HUES64 (cell line): ENCODE measurements around the gene DIPK1A.

Experiments
- H3K27ac ChIP-seq: 2 replicates; pipeline ENCODE4 v1.7.0; 2013; ENCODE audit warnings: low read depth, low read length, inconsistent platforms
- H3K27me3 ChIP-seq: 2 replicates; pipeline ENCODE4 v1.6.1; 2013; ENCODE audit warnings: mild to moderate bottlenecking, low read length; ENCODE audit not compliant: insufficient read depth
- H3K36me3 ChIP-seq: 2 replicates; pipeline ENCODE4 v1.6.1; 2013; ENCODE audit warnings: mild to moderate bottlenecking, low read length; ENCODE audit not compliant: insufficient read depth
- H3K4me1 ChIP-seq: 2 replicates; pipeline ENCODE4 v1.6.1; 2013; ENCODE audit warnings: mild to moderate bottlenecking, low read length, moderate library complexity; ENCODE audit not compliant: insufficient read depth
- H3K4me3 ChIP-seq: 2 replicates; pipeline ENCODE4 v1.5.1; 2013; ENCODE audit warnings: mild to moderate bottlenecking, low read length, moderate library complexity
- H3K9ac ChIP-seq: 2 replicates; pipeline ENCODE4 v1.6.1; 2013; ENCODE audit warnings: mild to moderate bottlenecking, low read depth, low read length
- H3K9me3 ChIP-seq: 2 replicates; pipeline ENCODE4 v1.6.1; 2013; ENCODE audit warnings: low read depth, low read length; ENCODE audit not compliant: insufficient read depth
- WGBS: fragments of 150-250, 120-280 bp; methylation state at CpG from one replicate; pipeline ENCODE4 v1.1.7; 2013; ENCODE audit warnings: missing lambda C conversion rate; 5-methylcytosine and 5-hydroxymethylcytosine counted together

The DIPK1A gene

DNA sequence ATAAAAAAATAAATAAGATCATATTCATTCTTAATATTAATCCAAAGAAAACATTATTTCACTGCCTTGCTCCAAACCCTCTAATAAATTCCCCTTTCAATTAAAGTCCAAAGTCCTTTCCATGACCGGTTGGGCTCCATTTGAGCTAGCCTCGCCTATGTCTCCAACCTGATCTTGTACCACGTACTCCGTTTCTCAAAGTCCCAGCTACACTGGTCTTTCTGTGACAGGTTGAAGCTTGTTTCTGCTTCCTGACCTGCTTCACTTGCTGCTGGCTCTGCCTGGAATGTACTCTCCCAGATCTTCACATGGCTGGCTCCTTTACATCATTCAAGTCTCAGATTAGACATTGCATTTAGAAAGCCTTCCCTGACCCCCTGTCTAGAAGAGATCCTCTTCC is 113.1 kb downstream of the DIPK1A start:
- H3K36me3 ChIP-seq = peaks cover 13% of the 10 kb centered on the region
- H3K27ac ChIP-seq = no peak overlapping the region
- WGBS = 86% methylated on average over 4 of the region's 4 CpGs
- H3K9ac ChIP-seq = no peak overlapping the region
- H3K4me1 ChIP-seq = no peaks in the 10 kb centered on the region
- H3K4me3 ChIP-seq = no peak overlapping the region
- H3K27me3 ChIP-seq = no peaks in the 10 kb centered on the region
- no peaks in the 10 kb centered on the region for H3K9me3 ChIP-seq

DNA sequence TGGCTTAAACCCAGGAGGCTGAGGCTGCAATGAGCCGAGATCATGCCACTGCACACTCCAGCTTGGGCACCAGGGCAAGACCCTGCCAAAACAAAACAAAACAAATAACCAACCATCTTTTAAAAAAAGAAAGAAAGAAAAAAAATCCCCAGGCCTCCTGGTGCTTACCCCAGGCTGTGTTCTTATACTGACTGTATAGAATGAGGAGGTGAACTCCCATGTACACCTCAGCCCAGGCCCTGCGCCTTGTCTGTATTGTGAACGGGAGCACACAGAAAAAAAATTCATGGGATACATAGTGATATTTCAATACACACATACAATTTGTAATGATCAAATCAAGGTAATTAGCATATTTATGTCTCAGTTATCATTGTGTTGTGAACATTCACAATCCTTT is 115.4 kb downstream of the DIPK1A start:
- H3K4me3 ChIP-seq = no peak overlapping the region
- 95% methylated on average over 1 of the region's 3 CpGs for WGBS
- H3K9me3 ChIP-seq = no peaks in the 10 kb centered on the region
- H3K27ac ChIP-seq = no peak overlapping the region
- H3K27me3 ChIP-seq = no peaks in the 10 kb centered on the region
- H3K9ac ChIP-seq = no peak overlapping the region
- no peaks in the 10 kb centered on the region for H3K4me1 ChIP-seq
- peaks cover 36% of the 10 kb centered on the region for H3K36me3 ChIP-seq

GRCh38 chr1:92844439-92844838 is 116.8 kb downstream of the DIPK1A start:
- Histone ChIP-seq H3K4me1 (no peaks in the 10 kb centered on the region), H3K27ac (no peak overlapping the region), H3K4me3 (no peak overlapping the region), H3K9me3 (no peaks in the 10 kb centered on the region), H3K9ac (no peak overlapping the region), H3K36me3 (peaks cover 51% of the 10 kb centered on the region), H3K27me3 (no peaks in the 10 kb centered on the region)
- 100% methylated on average over 2 of the region's 3 CpGs for WGBS

GRCh38 chr1:92843429-92844352 is 117.6 kb downstream of the DIPK1A start:
- H3K9me3 ChIP-seq = no peaks in the 10 kb centered on the region
- WGBS = 95% methylated on average over 8 of the region's 8 CpGs
- no peak overlapping the region for H3K27ac ChIP-seq
- no peaks in the 10 kb centered on the region for H3K27me3 ChIP-seq
- H3K4me3 ChIP-seq = no peak overlapping the region
- no peaks in the 10 kb centered on the region for H3K4me1 ChIP-seq
- H3K36me3 ChIP-seq = peaks cover 58% of the 10 kb centered on the region
- H3K9ac ChIP-seq = no peak overlapping the region

DNA sequence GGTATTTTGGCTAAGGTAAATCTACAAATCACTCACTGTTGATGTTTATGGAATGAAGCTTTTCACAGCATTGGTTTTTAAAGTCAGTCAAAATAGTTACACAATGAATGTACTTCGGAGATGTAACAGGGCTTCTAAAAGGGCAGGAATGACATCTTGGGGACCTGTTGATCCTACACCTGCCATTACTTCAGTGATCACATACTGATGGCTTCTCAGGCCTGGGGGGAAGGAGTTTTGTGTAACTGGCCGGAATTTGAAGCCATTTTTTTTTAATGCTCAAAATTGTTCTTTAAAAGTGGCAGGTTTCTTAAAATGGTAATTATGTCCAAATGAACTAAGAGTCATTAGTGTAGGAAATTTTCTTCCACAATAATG is 118.2 kb downstream of the DIPK1A start:
- H3K9me3 ChIP-seq = no peaks in the 10 kb centered on the region
- H3K36me3 ChIP-seq = peaks cover 65% of the 10 kb centered on the region
- H3K9ac ChIP-seq = no peak overlapping the region
- 95% methylated on average over 2 of the region's 2 CpGs for WGBS
- no peak overlapping the region for H3K27ac ChIP-seq
- no peaks in the 10 kb centered on the region for H3K27me3 ChIP-seq
- no peaks in the 10 kb centered on the region for H3K4me1 ChIP-seq
- no peak overlapping the region for H3K4me3 ChIP-seq

- WGBS = 93% methylated on average over 4 of the region's 4 CpGs
- Histone ChIP-seq H3K9me3 (no peaks in the 10 kb centered on the region), H3K4me1 (no peaks in the 10 kb centered on the region), H3K27ac (no peak overlapping the region), H3K4me3 (no peak overlapping the region), H3K36me3 (peaks cover 72% of the 10 kb centered on the region), H3K27me3 (no peaks in the 10 kb centered on the region), H3K9ac (no peak overlapping the region)
These were observed 118.9 kb downstream of the DIPK1A start for GRCh38 chr1:92842082-92843045.

DNA sequence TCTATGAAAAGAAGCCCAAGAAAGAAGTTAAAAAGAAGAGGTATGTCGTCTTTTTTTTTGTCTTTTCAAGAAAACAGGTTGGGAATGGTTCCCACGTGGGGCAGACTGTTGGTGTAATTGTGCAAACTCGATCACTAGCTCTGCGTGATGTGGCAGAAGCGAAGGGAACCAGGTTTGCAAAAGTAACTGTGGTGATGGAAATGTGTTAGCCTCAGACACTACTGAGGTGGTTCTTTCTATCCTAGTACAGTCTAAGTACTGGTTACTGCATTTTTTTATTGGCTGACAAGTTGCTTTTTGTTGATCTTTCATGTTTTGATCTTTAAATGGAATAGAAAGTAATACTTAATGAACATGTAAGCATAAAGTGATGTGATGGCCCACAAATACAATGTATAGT is 120.7 kb downstream of the DIPK1A start:
- H3K9ac ChIP-seq = no peak overlapping the region
- H3K27ac ChIP-seq = no peak overlapping the region
- no peaks in the 10 kb centered on the region for H3K9me3 ChIP-seq
- H3K27me3 ChIP-seq = no peaks in the 10 kb centered on the region
- no peaks in the 10 kb centered on the region for H3K4me1 ChIP-seq
- 84% methylated on average over 5 of the region's 5 CpGs for WGBS
- H3K4me3 ChIP-seq = no peak overlapping the region
- peaks cover 89% of the 10 kb centered on the region for H3K36me3 ChIP-seq

DNA sequence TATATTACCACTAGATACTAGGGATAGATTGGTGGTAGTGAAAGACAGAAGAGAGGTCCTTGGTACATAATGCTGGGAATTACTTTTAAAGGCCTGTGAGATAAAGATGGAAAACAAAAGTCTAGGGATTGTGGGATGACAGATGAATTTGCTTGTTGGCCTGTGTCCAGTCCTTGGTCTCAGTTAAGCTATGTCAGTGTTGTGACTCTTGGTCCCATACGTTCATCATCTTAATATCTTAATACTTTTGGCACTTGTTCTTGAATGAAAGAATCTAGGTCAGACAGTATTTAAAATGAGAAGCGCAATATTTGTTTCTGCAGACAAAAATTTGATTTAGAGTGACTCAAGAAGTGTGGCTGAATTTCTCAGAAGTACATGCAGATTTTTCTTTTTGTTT is 121.8 kb downstream of the DIPK1A start:
- H3K4me1 ChIP-seq = no peaks in the 10 kb centered on the region
- H3K27me3 ChIP-seq = no peaks in the 10 kb centered on the region
- H3K9ac ChIP-seq = no peak overlapping the region
- H3K9me3 ChIP-seq = no peaks in the 10 kb centered on the region
- peaks cover 100% of the 10 kb centered on the region for H3K36me3 ChIP-seq
- no peak overlapping the region for H3K4me3 ChIP-seq
- WGBS = 93% methylated on average over 2 of the region's 2 CpGs
- H3K27ac ChIP-seq = no peak overlapping the region

DNA sequence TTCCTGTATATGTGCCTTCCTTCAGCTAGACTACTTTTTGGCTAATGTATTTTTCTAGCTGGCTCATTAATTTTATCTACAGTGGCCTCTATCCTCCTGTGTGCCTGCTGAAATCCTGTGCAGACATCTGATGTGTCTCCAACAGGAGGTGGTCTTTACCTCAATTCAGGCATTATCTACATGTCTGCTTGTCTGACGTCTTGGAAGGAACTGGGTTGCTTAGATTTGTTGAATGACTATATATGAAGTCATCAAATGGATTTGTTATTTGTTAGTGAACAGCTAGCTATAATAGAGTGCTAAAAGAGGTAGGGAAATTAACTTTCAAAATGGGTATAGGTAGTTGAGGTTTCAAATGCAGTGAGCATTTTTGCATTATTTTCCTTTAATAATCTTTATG is 122.7 kb downstream of the DIPK1A start:
- H3K27ac ChIP-seq = no peak overlapping the region
- no peaks in the 10 kb centered on the region for H3K4me1 ChIP-seq
- WGBS = 42% methylated on average over 1 of the region's 1 CpG
- peaks cover 100% of the 10 kb centered on the region for H3K36me3 ChIP-seq
- no peaks in the 10 kb centered on the region for H3K27me3 ChIP-seq
- H3K9me3 ChIP-seq = no peaks in the 10 kb centered on the region
- no peak overlapping the region for H3K9ac ChIP-seq
- no peak overlapping the region for H3K4me3 ChIP-seq

- Histone ChIP-seq H3K4me3 (no peak overlapping the region), H3K27me3 (no peaks in the 10 kb centered on the region), H3K9ac (no peak overlapping the region), H3K9me3 (no peaks in the 10 kb centered on the region), H3K4me1 (no peaks in the 10 kb centered on the region), H3K27ac (no peak overlapping the region), H3K36me3 (peaks cover 94% of the 10 kb centered on the region)
- WGBS = 100% methylated on average over 2 of the region's 2 CpGs
These were observed 124.2 kb downstream of the DIPK1A start for GRCh38 chr1:92837062-92837461.

- Histone ChIP-seq H3K36me3 (peaks cover 69% of the 10 kb centered on the region), H3K27me3 (no peaks in the 10 kb centered on the region), H3K27ac (no peak overlapping the region), H3K9me3 (no peaks in the 10 kb centered on the region), H3K9ac (peak overlapping the region; percentile 99; the same call in 1 of the 2 replicates), H3K4me3 (peak overlapping the region; percentile 93), H3K4me1 (no peaks in the 10 kb centered on the region; the same call in 1 of the 2 replicates)
- WGBS = 95% methylated on average over 5 of the region's 5 CpGs
These were observed 126.6 kb downstream of the DIPK1A start for GRCh38 chr1:92834617-92835016.
